Erythroblast (primary cell): ENCODE results near the gene TRIM69.

Source experiments
- GATA1 ChIP-seq: IDR thresholded peaks from 2 replicates; pipeline ENCODE4 v1.6.1; 2011; ENCODE audit warnings: low read depth, mild to moderate bottlenecking, control low read depth, low read length, moderate library complexity
- POLR2A ChIP-seq: IDR thresholded peaks from 2 replicates; pipeline ENCODE4 v1.6.1; 2011; ENCODE audit warnings: mild to moderate bottlenecking, low read length

- TF ChIP-seq POLR2A (no peak), GATA1 (no peak)
Measured at GRCh38 chr15:44763187-44763586, 26.9 kb downstream of the TRIM69 start.
